Measurements from ENCODE around the gene FOXA2.

Gene FOXA2

DNA sequence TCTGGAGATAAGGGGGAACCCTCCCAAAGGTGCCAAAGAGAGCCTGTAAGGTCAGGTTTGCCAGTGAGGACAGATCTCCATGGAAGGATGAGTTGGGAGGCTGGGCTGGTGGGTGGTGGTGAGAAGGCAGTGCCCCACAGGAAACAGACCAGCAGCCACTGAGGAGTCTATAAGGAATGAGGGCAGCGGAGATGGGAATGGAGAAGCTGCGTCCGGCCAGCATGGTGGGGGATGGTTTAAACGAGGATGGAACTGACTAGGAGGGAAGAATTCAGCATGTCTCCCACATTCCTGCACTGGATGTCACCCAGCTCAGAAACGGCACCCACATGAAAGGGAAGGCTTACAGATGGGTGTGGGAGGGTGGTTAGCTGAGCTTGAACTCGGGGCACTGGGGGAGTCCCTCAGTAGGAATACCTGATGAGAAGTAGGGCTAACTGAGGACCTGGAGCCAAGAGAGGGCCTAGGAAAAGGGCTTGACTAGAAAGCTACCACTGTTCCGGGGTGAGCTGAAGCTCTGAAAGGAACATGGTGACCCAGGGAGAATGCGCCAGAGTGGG lies 53.2 kb downstream of the FOXA2 start:
- TF ChIP-seq, protein P1, sequence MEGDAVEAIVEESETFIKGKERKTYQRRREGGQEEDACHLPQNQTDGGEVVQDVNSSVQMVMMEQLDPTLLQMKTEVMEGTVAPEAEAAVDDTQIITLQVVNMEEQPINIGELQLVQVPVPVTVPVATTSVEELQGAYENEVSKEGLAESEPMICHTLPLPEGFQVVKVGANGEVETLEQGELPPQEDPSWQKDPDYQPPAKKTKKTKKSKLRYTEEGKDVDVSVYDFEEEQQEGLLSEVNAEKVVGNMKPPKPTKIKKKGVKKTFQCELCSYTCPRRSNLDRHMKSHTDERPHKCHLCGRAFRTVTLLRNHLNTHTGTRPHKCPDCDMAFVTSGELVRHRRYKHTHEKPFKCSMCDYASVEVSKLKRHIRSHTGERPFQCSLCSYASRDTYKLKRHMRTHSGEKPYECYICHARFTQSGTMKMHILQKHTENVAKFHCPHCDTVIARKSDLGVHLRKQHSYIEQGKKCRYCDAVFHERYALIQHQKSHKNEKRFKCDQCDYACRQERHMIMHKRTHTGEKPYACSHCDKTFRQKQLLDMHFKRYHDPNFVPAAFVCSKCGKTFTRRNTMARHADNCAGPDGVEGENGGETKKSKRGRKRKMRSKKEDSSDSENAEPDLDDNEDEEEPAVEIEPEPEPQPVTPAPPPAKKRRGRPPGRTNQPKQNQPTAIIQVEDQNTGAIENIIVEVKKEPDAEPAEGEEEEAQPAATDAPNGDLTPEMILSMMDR (IDR thresholded peaks at IDR 0.05; ENCODE audit: low read depth, low read length): no peak
- DNase-seq (ENCODE audit: low read depth in 2 of 2): no peak
- H3K4me3 ChIP-seq (replicated peaks in 1 of 2; ENCODE audit: low read depth in 2 of 2, low read length in 2 of 2): no peak overlapping the region
